ENCODE results near the gene ACSL6. TPM values are rescaled to one million over a fixed set of nuclear protein-coding genes. Genes with fewer than 3 reads are reported as not detected.

The ACSL6 gene
- total and polyA plus RNA-seq, 10 donors: 0.76 to 18.4 (median 3.9) TPM

- TF ChIP-seq POLR2A (IDR thresholded peaks at IDR 0.05) (no peak), POLR2AphosphoS5 (IDR thresholded peaks at IDR 0.05) (no peak), CTCF (IDR thresholded peaks at IDR 0.05 in 8 of 11, conservative IDR thresholded peaks at IDR 0.05 in 3 of 11) (no peak)
- Histone ChIP-seq H3K27me3 (replicated peaks in 1 of 7) (no peaks in the 10 kb centered on the region), H3K36me3 (no peaks in the 10 kb centered on the region), H3K4me1 (peaks cover 0 to 5% (median 0%) of the 10 kb centered on the region in 6 donors), H3K4me3 (peak overlapping the region in 3 of 8 donors; percentile 0 to 38 (median 2)), H3K27ac (peak overlapping the region in 5 of 8 donors; percentile 5 to 74 (median 58)), H3K9me3 (no peaks in the 10 kb centered on the region)
- intact Hi-C loops (cut with DNase I; ENCODE audit: low total_unique reads): no loop called here
- WGBS, 5 donors: 77 to 83% (median 79%) methylated on average over 5 of the region's 5 CpGs
- no peak for DNase-seq
Observed at GRCh38 chr5:131974622-131974955, 36.9 kb downstream of the ACSL6 start.

- Histone ChIP-seq H3K4me3 (peak overlapping the region in 2 of 8 donors; percentile 2 to 38), H3K27ac (peak overlapping the region in 5 of 8 donors; percentile 5 to 74 (median 58)), H3K4me1 (peaks cover 0 to 5% (median 0%) of the 10 kb centered on the region in 6 donors), H3K27me3 (replicated peaks in 1 of 7) (no peaks in the 10 kb centered on the region), H3K36me3 (no peaks in the 10 kb centered on the region), H3K9me3 (no peaks in the 10 kb centered on the region)
- TF ChIP-seq POLR2AphosphoS5 (IDR thresholded peaks at IDR 0.05) (no peak), POLR2A (IDR thresholded peaks at IDR 0.05) (no peak), CTCF (IDR thresholded peaks at IDR 0.05 in 8 of 11, conservative IDR thresholded peaks at IDR 0.05 in 3 of 11) (no peak)
- intact Hi-C loops (cut with DNase I; ENCODE audit: low total_unique reads): no loop called here
- no peak for DNase-seq
- 73 to 100% (median 81%) methylated on average over 1 of the region's 1 CpG for WGBS, 5 donors
Observed at GRCh38 chr5:131974016-131974415, 37.4 kb downstream of the ACSL6 start.

- intact Hi-C loops (cut with DNase I; ENCODE audit: low total_unique reads): no loop called here
- Histone ChIP-seq H3K27ac (peak overlapping the region in 2 of 8 donors; percentile 63 to 74), H3K4me3 (no peak overlapping the region), H3K27me3 (replicated peaks in 1 of 7) (no peaks in the 10 kb centered on the region), H3K9me3 (no peaks in the 10 kb centered on the region), H3K4me1 (peaks cover 0 to 5% (median 0%) of the 10 kb centered on the region in 6 donors), H3K36me3 (no peaks in the 10 kb centered on the region)
- 85 to 94% (median 89%) methylated on average over 9 of the region's 9 CpGs for WGBS, 5 donors
- peak; percentile 40 for DNase-seq
- no peak for TF ChIP-seq POLR2AphosphoS5 (IDR thresholded peaks at IDR 0.05)
Observed at GRCh38 chr5:131973089-131973712, 38.3 kb downstream of the ACSL6 start.

- Histone ChIP-seq H3K4me1 (no peaks in the 10 kb centered on the region), H3K9me3 (no peaks in the 10 kb centered on the region), H3K27ac (no peak overlapping the region), H3K4me3 (no peak overlapping the region), H3K36me3 (no peaks in the 10 kb centered on the region), H3K27me3 (replicated peaks in 1 of 7) (no peaks in the 10 kb centered on the region)
- DNase-seq: no peak
- TF ChIP-seq POLR2A (IDR thresholded peaks at IDR 0.05) (no peak), POLR2AphosphoS5 (IDR thresholded peaks at IDR 0.05) (no peak), CTCF (IDR thresholded peaks at IDR 0.05 in 8 of 11, conservative IDR thresholded peaks at IDR 0.05 in 3 of 11) (no peak)
- intact Hi-C loops (cut with DNase I; ENCODE audit: low total_unique reads): no loop called here
- WGBS, 5 donors: 81 to 90% (median 82%) methylated on average over 5 of the region's 5 CpGs
Observed at GRCh38 chr5:131968396-131968954, 43.0 kb downstream of the ACSL6 start.

All from spleen (tissue), 11 donors.